MM.1S (cell line): ENCODE measurements around the gene CNTNAP2.

Source experiments
- DNase-seq: peaks from one replicate; pipeline ENCODE4 v3.0.0-alpha.2; 2015
- H2AFZ ChIP-seq: fragments of 300-600 bp; sonication (generic); 2 replicates; pipeline ENCODE4 v1.6.0; 2016; ENCODE audit warnings: antibody characterized with exemption, low read length
- H3F3A ChIP-seq: fragments of 300-600 bp; sonication (generic); 2 replicates; pipeline ENCODE4 v1.6.1; 2016; ENCODE audit warnings: mild to moderate bottlenecking, antibody characterized with exemption, low read length, moderate library complexity, mixed read lengths; ENCODE audit not compliant: insufficient read depth
- H3K27ac ChIP-seq: fragments of 300-600 bp; sonication (generic); 2 replicates; pipeline ENCODE4 v1.5.1; 2016; ENCODE audit warnings: mild to moderate bottlenecking, low read length
- H3K27me3 ChIP-seq: fragments of 300-600 bp; sonication (generic); replicated peaks from 2 replicates; pipeline ENCODE4 v1.6.0; 2016; ENCODE audit warnings: low read length; ENCODE audit not compliant: insufficient read depth
- H3K36me3 ChIP-seq: fragments of 300-600 bp; sonication (generic); replicated peaks from 2 replicates; pipeline ENCODE4 v1.6.1; 2016; ENCODE audit warnings: mild to moderate bottlenecking, low read length, mixed read lengths; ENCODE audit not compliant: insufficient read depth
- H3K4me1 ChIP-seq: fragments of 300-600 bp; sonication (generic); 2 replicates; pipeline ENCODE4 v1.6.1; 2016; ENCODE audit warnings: low read length, mixed read lengths
- H3K4me2 ChIP-seq: fragments of 300-600 bp; sonication (generic); 2 replicates; pipeline ENCODE4 v1.6.0; 2016; ENCODE audit warnings: low read depth, low read length
- H3K4me3 ChIP-seq: fragments of 300-600 bp; sonication (generic); 2 replicates; pipeline ENCODE4 v1.5.1; 2016; ENCODE audit warnings: low read length, mixed read lengths
- H3K79me2 ChIP-seq: fragments of 300-600 bp; sonication (generic); 2 replicates; pipeline ENCODE4 v1.6.1; 2016; ENCODE audit warnings: mixed run types, low read length, mixed read lengths
- H3K9ac ChIP-seq: fragments of 300-600 bp; sonication (generic); 2 replicates; pipeline ENCODE4 v1.6.1; 2016; ENCODE audit warnings: low read length, mixed read lengths
- H3K9me2 ChIP-seq: fragments of 300-600 bp; sonication (generic); replicated peaks from 2 replicates; pipeline ENCODE4 v1.6.1; 2016; ENCODE audit warnings: mild to moderate bottlenecking, low read length, mixed read lengths; ENCODE audit not compliant: insufficient read depth
- H3K9me3 ChIP-seq: fragments of 300-600 bp; sonication (generic); replicated peaks from 2 replicates; pipeline ENCODE4 v1.6.1; 2016; ENCODE audit warnings: mild to moderate bottlenecking, low read length, mixed read lengths; ENCODE audit not compliant: insufficient read depth
- H4K20me1 ChIP-seq: fragments of 300-600 bp; sonication (generic); 2 replicates; pipeline ENCODE4 v1.6.1; 2016; ENCODE audit warnings: mild to moderate bottlenecking, low read length, moderate library complexity, mixed read lengths; ENCODE audit not compliant: insufficient read depth
- EZH2 ChIP-seq: fragments of 300-600 bp; sonication (generic); optimal IDR thresholded peaks from 2 replicates; pipeline ENCODE3; 2017; ENCODE audit warnings: low read depth, mild to moderate bottlenecking, antibody characterized with exemption, low read length, mixed read lengths
- EZH2phosphoT487 ChIP-seq: fragments of 300-600 bp; sonication (generic); IDR thresholded peaks from 2 replicates; pipeline ENCODE4 v1.6.1; 2018; ENCODE audit warnings: antibody characterized with exemption, low read length
- TF ChIP-seq, protein P1 (sequence below): fragments of 300-600 bp; sonication (generic); IDR thresholded peaks from 2 replicates; pipeline ENCODE4 v1.5.1; 2016; ENCODE audit warnings: antibody characterized with exemption, low read length, mixed read lengths

CNTNAP2 gene

DNA sequence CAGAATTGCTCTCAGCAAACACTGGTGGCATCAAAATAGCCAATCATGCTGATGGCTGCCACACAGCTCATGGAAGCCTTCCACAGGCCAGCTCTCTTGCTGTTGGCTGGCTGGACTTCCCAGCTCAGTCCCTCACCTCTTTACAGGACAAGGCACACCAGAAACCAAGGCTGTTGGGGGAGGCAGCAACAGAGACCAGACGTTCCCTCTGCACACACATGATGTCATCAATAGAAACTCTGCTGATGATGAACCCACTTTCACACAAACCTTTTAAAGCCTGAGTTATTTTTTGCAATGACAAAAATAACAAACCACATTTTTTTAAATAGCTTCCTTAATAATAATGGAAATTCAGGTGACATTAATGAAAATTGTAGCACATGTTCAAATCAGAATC, 2173.0 kb downstream of the CNTNAP2 start:
- no peak overlapping the region for H2AFZ ChIP-seq
- TF ChIP-seq, protein P1, sequence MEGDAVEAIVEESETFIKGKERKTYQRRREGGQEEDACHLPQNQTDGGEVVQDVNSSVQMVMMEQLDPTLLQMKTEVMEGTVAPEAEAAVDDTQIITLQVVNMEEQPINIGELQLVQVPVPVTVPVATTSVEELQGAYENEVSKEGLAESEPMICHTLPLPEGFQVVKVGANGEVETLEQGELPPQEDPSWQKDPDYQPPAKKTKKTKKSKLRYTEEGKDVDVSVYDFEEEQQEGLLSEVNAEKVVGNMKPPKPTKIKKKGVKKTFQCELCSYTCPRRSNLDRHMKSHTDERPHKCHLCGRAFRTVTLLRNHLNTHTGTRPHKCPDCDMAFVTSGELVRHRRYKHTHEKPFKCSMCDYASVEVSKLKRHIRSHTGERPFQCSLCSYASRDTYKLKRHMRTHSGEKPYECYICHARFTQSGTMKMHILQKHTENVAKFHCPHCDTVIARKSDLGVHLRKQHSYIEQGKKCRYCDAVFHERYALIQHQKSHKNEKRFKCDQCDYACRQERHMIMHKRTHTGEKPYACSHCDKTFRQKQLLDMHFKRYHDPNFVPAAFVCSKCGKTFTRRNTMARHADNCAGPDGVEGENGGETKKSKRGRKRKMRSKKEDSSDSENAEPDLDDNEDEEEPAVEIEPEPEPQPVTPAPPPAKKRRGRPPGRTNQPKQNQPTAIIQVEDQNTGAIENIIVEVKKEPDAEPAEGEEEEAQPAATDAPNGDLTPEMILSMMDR = no peak
- TF ChIP-seq EZH2 (no peak), EZH2phosphoT487 (no peak)
- DNase-seq = peak; percentile 72
- no peaks in the 10 kb centered on the region for H3K36me3 ChIP-seq
- H3K9me2 ChIP-seq = no peaks in the 10 kb centered on the region
- H3K9ac ChIP-seq = no peak overlapping the region
- H4K20me1 ChIP-seq = no peaks in the 10 kb centered on the region
- no peaks in the 10 kb centered on the region for H3K27me3 ChIP-seq
- no peak overlapping the region for H3K27ac ChIP-seq
- no peaks in the 10 kb centered on the region for H3K79me2 ChIP-seq
- no peaks in the 10 kb centered on the region for H3K9me3 ChIP-seq
- no peak overlapping the region for H3K4me3 ChIP-seq
- no peaks in the 10 kb centered on the region for H3F3A ChIP-seq
- H3K4me2 ChIP-seq = peak overlapping the region; percentile 7; the same call in 1 of the 2 replicates
- H3K4me1 ChIP-seq = peaks cover 19% of the 10 kb centered on the region

DNA sequence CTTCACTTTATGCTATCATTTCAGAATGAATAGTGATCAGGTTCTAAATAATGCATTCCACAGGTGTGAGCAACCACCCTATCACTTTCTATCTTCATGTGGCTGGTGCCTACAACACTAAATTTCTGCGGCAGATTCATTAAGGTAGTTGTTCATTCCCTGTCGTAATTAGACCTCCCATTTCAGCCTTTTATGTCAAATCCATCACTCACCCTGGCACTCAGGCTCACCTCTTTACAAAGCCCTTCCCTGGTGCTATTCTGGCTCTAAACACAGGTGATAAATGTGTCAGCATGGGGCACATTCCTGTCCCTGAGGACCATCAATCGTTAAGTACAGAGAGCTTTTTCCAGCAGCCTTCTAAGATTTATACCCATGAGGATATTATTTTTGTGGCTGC, 2173.9 kb downstream of the CNTNAP2 start:
- Histone ChIP-seq H3K4me3 (no peak overlapping the region), H3K9ac (no peak overlapping the region), H3K4me1 (peaks cover 19% of the 10 kb centered on the region), H3K9me2 (no peaks in the 10 kb centered on the region), H3K27me3 (no peaks in the 10 kb centered on the region), H4K20me1 (no peaks in the 10 kb centered on the region), H3K36me3 (no peaks in the 10 kb centered on the region), H3K27ac (no peak overlapping the region), H3K79me2 (no peaks in the 10 kb centered on the region), H3K4me2 (no peak overlapping the region), H2AFZ (no peak overlapping the region), H3F3A (no peaks in the 10 kb centered on the region), H3K9me3 (no peaks in the 10 kb centered on the region)
- TF ChIP-seq EZH2phosphoT487 (no peak), EZH2 (no peak)
- TF ChIP-seq, protein P1 = no peak
- DNase-seq = peak; percentile 2

DNA sequence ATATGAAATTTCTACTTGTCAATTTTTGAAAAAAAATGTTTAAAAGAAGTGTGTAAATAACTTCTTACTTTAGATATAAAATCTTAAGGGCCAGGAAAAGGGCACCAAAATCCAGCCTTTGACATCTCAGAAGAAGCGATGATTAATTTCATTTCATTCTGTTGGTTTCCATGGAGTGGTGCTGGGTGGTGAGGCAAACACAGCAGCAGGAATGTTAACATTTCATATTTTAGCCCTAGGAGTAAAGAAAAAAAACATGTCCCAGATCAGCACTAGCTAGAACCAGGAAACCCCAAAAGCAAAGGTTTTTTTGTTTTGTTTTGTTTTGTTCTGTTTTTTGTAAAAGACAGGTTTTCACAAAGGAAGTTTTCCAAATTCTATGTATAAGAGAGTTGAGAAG, 2175.2 kb downstream of the CNTNAP2 start:
- Histone ChIP-seq H3K36me3 (no peaks in the 10 kb centered on the region), H3K9me3 (no peaks in the 10 kb centered on the region), H3F3A (no peaks in the 10 kb centered on the region), H3K4me2 (no peak overlapping the region), H3K9ac (no peak overlapping the region), H3K79me2 (no peaks in the 10 kb centered on the region), H2AFZ (no peak overlapping the region), H4K20me1 (no peaks in the 10 kb centered on the region), H3K27ac (no peak overlapping the region), H3K9me2 (no peaks in the 10 kb centered on the region), H3K27me3 (no peaks in the 10 kb centered on the region), H3K4me3 (no peak overlapping the region), H3K4me1 (peaks cover 19% of the 10 kb centered on the region)
- TF ChIP-seq EZH2 (no peak), EZH2phosphoT487 (no peak)
- TF ChIP-seq, protein P1 = no peak
- DNase-seq = no peak
